Adrenal gland (tissue), 5 donors: Measurements from ENCODE around the gene INSL4.

Experiments
- POLR2A ChIP-seq, 2 donors: fragments of 450-650 bp; IDR thresholded peaks; one replicate each; pipeline ENCODE4 v1.6.1; 2017; ENCODE audit warnings: antibody characterized with exemption in 2 of 2, mild to moderate bottlenecking in 2 of 2, moderate library complexity in 1 of 2
- TF ChIP-seq, protein P1 (sequence below), 6 experiments: fragments of 450-650 bp in 4 of 6; fragments of 200-600 bp in 2 of 6; sonication (generic) in 1 of 6; IDR thresholded peaks; 1 replicate in 5 of 6; 2 replicates in 1 of 6; pipeline versions ENCODE4 v1.5.1 to v1.8.0; 2016 to 2021; ENCODE audit warnings: antibody characterized with exemption in 6 of 6, mild to moderate bottlenecking in 2 of 6, moderate library complexity in 1 of 6
- donor health status: DM: no; HTN: no; CAD: no.

- TF ChIP-seq, protein P1, sequence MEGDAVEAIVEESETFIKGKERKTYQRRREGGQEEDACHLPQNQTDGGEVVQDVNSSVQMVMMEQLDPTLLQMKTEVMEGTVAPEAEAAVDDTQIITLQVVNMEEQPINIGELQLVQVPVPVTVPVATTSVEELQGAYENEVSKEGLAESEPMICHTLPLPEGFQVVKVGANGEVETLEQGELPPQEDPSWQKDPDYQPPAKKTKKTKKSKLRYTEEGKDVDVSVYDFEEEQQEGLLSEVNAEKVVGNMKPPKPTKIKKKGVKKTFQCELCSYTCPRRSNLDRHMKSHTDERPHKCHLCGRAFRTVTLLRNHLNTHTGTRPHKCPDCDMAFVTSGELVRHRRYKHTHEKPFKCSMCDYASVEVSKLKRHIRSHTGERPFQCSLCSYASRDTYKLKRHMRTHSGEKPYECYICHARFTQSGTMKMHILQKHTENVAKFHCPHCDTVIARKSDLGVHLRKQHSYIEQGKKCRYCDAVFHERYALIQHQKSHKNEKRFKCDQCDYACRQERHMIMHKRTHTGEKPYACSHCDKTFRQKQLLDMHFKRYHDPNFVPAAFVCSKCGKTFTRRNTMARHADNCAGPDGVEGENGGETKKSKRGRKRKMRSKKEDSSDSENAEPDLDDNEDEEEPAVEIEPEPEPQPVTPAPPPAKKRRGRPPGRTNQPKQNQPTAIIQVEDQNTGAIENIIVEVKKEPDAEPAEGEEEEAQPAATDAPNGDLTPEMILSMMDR (IDR thresholded peaks at IDR 0.05): no peak
- no peak for TF ChIP-seq POLR2A (IDR thresholded peaks at IDR 0.05)
Measured at GRCh38 chr9:5269249-5269715, 38.1 kb downstream of the INSL4 start.
